GM19193 (cell line): ENCODE data around the gene CDC14B.

ENCODE experiments used
- POLR2A ChIP-seq: IDR thresholded peaks from 4 replicates; pipeline ENCODE4 v1.6.1; 2011; ENCODE audit not compliant: insufficient read depth, insufficient read length; ENCODE audit errors: extremely low read depth

Gene CDC14B

DNA sequence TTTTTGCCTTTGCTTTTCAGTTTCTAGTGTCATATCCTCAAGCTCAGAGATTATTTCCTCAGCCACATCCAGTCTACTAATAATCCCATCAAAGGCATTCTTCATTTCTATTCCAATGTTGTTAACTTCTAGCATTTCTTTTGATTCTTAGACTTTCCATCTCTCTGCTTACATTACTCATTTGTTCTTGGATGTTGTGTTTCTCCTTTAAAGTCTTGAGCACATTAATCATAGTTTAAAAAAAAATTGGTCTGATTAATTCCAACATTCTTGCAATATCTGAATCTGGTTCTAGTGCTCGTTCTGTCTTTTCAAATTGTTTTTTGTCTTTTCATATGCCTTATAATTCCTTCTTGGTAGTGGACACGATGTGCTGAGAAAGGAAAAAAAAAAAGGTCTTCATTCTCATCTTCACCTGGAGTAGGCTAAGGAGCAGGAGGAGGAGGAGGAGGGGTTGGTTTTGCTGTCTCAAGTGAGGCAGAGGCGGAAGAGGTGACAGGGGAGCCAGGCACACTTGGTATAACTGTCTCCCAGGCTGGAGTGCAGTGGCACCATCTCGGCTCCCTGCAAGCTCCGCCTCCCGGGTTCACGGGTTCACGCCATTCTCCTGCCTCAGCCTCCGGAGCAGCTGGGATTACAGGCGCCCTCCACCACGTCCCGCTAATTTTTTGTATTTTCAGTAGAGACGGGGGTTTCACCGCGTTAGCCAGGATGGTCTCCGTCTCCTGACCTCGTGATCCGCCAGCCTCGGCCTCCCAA is 19.1 kb upstream of the CDC14B start:
- TF ChIP-seq POLR2A, result no peak

DNA sequence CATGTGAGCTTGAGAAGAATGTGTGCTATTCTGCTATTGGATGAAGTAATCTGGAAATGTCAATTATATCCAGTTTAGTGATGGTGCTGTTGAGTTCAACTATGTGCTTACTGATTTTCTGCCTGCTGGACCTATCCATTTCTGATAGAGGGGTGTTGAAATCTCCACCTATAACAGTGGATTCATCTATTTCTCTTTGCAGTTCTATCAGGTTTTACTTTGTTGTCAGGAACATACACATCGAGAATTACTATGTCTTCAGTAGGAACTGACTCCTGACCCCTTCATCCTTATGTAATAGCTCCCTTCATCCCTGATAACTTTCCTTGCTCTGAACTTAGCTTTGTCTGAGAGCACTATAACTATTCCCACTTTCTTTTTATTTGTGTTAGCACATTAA is 16.7 kb upstream of the CDC14B start:
- TF ChIP-seq POLR2A, result no peak

DNA sequence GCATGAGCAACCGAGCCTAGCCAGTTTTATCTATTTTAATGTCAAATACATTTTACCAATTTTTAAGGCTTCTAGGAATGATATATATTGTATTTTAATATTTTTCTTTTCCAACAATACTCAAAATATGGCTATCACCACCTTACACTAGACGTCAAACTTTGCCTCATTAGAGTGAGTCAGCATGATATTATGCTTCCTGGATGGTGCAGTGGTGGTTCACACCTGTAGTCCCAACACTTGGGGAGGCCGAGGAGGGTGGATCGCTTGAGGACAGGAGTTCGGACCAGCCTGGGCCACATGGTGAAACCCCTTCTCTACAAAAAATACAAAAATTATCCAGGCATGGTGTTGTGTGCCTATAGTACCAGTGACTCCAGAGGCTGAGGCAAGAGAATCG is 7.3 kb upstream of the CDC14B start:
- no peak for TF ChIP-seq POLR2A

DNA sequence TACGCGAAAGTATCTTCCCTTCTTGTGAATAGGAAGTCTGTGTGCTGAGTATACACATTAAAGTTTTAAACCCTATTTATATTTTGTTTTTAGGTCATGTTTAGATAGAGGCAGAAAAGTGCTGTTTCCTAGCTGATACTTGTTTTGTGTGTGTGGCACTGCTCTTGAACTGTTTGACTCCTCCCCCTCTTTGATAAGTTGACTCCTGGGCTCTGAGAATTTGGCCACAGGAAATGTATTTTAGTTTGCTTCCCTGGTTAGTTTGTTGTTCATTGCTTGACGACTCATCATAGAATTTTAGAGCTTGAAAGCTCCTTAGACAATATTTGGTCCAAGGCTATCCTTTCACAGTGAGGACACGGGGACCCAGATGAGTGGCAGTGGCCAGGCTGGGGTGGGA is 2.0 kb upstream of the CDC14B start:
- no peak for TF ChIP-seq POLR2A

DNA sequence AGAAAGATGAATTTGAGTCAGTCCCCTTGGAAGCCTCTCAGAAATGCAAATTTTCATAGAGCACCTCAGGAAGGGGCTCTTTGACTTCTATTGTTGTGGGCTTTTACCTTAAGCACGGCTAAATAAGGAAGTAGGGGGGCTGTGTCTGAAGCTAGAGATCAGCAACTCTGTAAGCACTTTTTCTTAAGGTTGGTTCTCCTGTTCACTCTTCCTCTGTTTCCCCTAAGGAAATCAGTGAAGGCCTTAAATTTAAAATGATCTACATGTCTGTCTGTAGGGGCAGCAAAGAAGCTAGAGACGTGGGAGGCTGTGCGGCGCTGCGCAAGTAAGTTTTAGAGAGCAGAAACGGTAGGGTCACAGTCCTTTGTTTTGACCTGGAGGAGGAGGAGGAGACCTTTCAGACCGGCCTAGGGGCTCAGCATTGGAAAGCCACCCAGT is 1.2 kb upstream of the CDC14B start:
- no peak for TF ChIP-seq POLR2A

DNA sequence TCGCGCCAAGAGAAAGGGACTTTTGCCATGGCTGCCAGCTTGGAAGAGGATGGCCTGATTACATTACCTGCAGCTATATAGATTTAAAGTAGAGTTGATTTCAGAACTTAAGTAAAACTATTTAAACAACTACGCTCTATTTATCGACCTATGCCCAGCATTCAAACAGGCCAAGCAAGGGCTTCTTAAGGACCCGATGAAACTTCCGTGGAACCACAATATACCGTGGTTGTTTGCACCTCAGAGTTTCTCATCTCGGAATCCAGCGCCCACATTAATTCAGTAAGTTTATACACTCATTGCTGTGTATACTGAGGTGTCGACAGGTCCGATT is 505 bp upstream of the CDC14B start:
- no peak for TF ChIP-seq POLR2A

DNA sequence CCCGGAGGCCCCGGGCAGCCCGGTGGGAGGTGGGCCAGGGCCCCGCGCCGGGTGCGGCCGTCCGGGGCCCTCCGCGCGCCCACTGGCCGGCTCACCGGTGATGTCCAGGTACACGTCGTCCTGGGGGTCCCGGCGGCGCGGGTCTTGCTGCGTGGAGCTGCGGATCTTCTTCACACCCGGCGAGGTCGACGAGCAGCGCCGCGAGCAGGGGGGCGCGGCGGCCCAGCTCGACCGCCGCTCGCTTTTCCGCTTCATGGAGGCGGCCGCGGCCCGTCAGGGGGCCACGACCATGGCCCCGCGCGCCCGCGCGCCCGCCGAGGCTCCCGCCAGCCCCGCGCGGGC is 548 bp downstream of the CDC14B start:
- TF ChIP-seq POLR2A, result no peak

DNA sequence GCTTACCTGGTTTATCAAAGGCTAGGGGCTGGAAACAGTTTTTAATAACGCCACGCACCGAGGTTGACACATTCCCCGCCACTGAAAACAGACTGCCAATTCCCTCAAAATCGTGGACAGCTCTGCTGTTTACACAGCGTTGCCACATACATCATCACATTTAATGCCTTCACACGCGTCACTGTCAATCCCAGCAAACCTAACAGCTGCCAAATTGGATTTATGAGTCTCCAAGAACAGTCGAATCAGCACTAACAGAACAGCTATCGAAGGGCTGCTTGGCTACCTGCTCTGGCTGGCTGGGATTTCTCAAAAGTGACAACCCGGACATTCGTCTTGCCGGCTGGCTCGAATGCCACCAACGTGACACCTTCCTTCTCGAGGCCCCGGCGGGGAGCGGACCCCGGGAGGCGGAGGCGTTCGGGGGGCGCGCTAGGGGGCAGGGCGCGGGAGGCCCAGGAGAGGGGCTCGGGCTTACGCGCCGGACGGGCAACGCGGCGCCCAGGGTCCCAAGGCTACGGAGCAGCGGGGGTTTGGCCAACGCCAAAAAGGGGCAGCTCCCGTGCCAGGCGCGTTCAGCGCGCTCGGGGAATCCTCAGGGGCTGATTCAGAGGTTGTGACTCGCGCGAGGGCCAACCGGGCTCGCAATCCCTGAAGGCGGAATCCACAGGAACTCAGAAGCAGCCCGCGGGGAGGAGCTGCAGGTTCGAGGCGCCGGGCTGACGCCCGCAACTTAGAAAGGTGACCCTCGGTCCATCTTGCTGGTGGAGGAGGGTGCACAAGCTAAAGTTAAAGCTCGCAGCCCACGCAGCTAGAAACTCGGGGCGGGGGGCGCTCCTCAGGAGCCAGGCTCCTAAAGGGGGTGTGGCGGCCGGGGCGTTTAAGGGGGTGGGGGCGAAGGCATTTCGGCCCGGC is 1.2 kb downstream of the CDC14B start:
- TF ChIP-seq POLR2A, result no peak

DNA sequence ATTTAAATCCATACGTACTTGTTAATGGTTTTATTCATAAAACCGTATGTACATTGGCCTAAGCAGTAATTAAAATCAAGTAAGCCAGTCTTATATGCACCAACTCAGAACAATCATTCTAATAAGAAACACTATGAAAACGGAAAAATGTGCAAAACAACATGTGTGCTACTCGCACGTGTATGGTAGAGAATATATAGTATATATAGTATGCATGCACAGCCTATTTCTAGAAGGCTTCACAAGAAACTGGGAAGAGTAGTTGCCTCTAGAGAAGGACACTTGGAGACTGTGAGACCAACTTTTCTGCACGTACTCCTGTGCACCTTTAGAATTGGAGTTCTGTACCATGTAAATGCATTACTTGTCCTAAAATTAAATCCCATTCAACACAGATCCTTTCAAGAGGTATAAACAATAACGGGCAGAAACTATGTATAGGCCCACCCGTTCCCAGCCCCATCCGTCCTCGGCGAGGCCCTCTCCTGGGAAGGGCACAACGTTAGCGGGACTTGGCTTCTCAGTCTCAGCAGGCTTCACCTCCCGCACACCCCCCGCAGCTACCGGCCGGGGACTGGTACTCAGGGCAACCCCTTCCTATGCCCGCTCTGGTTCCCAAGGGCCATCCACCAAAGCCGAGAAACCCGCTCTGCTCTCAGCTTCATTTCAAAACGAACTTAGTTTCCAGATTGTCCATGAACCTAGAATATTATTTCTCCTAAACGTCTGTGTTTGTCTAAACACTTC is 2.0 kb downstream of the CDC14B start:
- no peak for TF ChIP-seq POLR2A

DNA sequence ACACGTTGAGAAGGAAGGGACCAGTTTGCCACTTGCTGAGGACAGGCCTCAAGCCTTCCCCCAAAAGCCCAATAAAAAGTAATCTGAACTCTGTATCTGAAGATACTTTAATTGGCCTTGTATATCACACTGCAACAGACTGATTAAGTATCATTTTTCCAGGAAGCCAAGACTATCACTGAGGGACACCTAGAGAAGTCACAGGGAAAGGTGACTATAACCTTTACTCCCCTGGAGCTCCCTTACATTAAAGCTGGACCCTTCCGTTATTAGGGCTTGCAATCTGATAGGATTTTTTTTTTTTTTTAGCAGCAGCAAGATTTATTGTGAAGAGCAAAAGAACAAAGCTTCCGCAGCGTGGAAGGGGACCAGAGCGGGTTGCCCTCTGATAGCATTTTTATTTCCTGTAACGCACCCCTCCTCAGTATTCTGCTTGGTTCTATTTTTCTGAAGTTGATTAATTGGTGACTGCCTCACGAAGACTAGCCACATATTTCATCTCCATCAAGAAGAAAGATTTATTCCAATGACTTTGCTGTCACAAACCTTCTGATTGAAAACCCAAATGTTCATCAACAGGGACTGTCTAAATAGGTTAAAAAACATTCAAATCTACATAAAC is 2.7 kb downstream of the CDC14B start:
- TF ChIP-seq POLR2A, result no peak

DNA sequence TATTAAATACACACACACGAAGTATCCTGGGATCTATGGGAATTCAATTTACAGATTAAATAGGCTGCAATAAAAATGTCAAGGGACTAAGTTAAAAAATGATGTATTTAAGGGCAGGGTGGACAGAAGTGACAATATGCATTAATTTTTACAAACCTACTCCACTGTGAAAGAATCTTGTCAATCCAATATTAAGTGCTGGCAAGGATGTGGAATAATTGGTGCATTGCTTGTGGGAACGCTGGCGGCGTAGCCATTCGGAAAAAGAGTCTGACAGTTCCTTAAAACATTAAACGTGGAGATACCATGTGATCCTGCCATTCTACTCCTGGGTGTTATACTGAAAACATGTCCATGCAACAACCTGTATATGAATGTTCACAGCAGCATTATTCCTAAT is 4.2 kb downstream of the CDC14B start:
- TF ChIP-seq POLR2A, result no peak

DNA sequence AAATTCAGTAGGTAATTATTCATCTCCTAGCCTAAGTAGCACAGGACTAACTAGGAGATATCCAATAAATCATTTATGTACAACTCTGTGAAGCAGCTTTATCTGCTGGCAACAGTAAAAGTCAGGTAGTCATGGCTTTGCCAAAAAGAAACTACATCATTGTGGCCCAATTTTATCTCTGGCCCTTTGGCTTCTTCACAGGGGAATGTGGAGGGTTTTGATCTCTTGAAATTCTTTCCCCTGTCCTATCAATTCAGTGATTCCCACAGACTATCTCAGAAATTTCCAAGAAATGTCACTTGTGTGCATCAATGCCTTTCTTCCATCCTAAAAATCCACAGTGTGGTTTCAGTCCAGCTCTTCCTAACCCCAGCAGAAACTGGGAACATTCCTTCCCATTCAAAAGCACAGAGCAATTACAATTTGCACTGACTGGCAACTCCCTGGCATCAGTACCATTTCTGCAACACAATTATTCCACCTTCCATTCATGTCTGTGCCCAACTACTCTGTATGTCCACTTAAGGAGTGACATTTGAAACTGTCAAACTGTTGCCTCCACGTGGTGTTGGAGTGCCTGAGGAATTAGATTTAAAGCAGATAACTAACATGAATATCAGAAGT is 6.6 kb downstream of the CDC14B start:
- no peak for TF ChIP-seq POLR2A

DNA sequence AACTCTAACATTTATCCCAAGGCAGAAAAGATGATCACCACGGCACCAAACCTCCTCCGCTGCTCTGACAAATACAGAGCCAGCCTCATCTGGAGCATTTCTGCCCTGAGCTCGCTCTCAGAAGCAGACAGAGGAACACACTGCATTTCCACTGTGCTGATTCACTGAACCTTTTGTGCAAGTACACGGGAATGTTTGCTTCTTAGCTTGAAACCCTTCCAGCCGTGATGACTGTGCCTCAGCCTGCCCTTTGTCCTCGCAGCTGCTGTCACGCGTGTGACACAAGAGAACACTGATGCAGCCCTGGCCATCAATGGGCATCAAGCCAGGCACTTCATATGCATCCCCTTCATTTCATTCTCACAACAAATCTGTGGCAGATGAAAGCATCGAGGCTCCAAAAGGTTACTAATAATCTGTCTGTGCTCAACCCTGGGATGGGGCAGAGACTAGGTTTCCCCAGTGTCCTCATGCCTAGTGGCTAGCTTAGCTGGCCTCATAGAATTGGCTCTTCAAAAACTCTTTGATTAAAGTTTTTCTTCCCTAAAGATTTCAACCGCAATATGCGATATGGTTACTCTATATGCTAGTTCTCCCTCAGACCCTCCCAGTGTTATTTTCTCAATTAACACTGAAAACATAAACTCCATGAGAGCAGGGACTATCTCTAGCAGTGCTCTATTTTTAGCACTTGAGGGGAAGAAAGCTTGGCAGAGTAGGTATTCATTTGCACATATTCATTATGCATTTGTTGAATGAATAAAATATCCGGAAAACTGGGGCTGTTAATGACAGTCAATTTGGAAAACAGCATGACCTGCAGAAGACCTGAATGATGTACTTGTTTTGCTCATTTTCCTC is 7.3 kb downstream of the CDC14B start:
- TF ChIP-seq POLR2A, result no peak

DNA sequence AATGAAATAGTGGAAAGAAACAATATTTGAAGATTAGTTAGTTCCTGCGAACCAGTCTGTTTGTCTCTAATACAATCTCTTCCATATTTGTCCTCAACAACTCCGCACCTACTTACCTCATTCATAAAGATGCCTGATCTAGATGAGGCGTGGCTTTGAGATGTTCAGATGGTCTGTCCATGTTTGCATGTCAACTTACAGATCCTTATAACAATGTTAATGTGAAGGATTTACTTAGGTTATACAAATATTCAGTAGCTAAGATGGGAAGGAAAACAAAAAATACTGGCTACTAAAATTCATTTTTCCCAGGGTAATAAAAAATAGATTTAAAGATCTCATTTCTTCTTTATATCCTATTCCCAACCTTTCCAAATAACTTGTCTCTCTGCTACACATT is 8.3 kb downstream of the CDC14B start:
- no peak for TF ChIP-seq POLR2A
